ENCODE results near the gene NANS.

DNA sequence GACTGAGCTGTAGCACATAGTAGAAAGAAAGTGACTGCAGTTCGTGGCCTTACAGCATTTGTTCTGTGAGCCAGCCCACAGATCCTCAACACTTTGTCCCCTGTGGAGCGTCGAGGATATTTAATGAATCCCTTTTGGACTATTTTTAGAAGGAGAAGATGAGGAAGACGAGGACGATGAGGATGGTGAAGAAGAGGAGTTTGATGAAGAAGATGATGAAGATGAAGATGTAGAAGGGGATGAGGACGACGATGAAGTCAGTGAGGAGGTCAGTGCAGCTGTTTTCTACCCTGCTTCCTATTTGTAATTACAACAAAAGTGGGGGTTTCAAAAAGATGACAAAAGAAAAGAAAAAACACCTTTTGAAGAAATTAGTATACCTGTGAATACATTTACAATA lies 45.4 kb upstream of the NANS start:
- TF ChIP-seq EZH2 (IDR thresholded peaks at IDR 0.05) (no peak), EZH2phosphoT487 (IDR thresholded peaks at IDR 0.05) (no peak)
- TF ChIP-seq, protein P1, sequence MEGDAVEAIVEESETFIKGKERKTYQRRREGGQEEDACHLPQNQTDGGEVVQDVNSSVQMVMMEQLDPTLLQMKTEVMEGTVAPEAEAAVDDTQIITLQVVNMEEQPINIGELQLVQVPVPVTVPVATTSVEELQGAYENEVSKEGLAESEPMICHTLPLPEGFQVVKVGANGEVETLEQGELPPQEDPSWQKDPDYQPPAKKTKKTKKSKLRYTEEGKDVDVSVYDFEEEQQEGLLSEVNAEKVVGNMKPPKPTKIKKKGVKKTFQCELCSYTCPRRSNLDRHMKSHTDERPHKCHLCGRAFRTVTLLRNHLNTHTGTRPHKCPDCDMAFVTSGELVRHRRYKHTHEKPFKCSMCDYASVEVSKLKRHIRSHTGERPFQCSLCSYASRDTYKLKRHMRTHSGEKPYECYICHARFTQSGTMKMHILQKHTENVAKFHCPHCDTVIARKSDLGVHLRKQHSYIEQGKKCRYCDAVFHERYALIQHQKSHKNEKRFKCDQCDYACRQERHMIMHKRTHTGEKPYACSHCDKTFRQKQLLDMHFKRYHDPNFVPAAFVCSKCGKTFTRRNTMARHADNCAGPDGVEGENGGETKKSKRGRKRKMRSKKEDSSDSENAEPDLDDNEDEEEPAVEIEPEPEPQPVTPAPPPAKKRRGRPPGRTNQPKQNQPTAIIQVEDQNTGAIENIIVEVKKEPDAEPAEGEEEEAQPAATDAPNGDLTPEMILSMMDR (IDR thresholded peaks at IDR 0.05), result no peak

Data from neural progenitor cell (in vitro differentiated cells).